GM10248 (cell line): Measurements from ENCODE around the gene CTRL.

Experiments used
- CTCF ChIA-PET: fragments of 300-600 bp; sonication (Branson Sonifier 250); formaldehyde crosslinking; extraction: SDS; loops from one replicate; lab custom pipeline; 2021; ENCODE audit warnings: antibody characterized with exemption; lab: Yijun Ruan, JAX
- POLR2A ChIA-PET: fragments of 350-650 bp; sonication (Branson Sonifier 250); formaldehyde crosslinking; extraction: SDS; loops from one replicate; lab custom pipeline; 2020; ENCODE audit warnings: antibody characterized with exemption; lab: Yijun Ruan, JAX
- DNase-seq: peaks from one replicate; pipeline ENCODE4 v3.0.0; 2012; ENCODE audit errors: extremely low spot score
- TF ChIP-seq, protein P1 (sequence below): IDR thresholded peaks from 2 replicates; pipeline ENCODE4 v1.5.1; 2012; ENCODE audit warnings: mild to moderate bottlenecking, low read depth; ENCODE audit errors: extremely low read depth, missing control alignments, control extremely low read depth

CTRL gene

GRCh38 chr16:67927131-67927941, 4.3 kb downstream of the CTRL start:
- ChIA-PET CTCF (interaction anchor here (0.9 to 6.7 kb wide), 11 partner anchors 8 to 374 kb away, joined by 3 to 54 read pairs (median 5); partner anchors contain the start of genes NRN1L and PSMB10), POLR2A (no interaction called here)
- DNase-seq, result no peak
- TF ChIP-seq, protein P1, sequence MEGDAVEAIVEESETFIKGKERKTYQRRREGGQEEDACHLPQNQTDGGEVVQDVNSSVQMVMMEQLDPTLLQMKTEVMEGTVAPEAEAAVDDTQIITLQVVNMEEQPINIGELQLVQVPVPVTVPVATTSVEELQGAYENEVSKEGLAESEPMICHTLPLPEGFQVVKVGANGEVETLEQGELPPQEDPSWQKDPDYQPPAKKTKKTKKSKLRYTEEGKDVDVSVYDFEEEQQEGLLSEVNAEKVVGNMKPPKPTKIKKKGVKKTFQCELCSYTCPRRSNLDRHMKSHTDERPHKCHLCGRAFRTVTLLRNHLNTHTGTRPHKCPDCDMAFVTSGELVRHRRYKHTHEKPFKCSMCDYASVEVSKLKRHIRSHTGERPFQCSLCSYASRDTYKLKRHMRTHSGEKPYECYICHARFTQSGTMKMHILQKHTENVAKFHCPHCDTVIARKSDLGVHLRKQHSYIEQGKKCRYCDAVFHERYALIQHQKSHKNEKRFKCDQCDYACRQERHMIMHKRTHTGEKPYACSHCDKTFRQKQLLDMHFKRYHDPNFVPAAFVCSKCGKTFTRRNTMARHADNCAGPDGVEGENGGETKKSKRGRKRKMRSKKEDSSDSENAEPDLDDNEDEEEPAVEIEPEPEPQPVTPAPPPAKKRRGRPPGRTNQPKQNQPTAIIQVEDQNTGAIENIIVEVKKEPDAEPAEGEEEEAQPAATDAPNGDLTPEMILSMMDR, result no peak

DNA sequence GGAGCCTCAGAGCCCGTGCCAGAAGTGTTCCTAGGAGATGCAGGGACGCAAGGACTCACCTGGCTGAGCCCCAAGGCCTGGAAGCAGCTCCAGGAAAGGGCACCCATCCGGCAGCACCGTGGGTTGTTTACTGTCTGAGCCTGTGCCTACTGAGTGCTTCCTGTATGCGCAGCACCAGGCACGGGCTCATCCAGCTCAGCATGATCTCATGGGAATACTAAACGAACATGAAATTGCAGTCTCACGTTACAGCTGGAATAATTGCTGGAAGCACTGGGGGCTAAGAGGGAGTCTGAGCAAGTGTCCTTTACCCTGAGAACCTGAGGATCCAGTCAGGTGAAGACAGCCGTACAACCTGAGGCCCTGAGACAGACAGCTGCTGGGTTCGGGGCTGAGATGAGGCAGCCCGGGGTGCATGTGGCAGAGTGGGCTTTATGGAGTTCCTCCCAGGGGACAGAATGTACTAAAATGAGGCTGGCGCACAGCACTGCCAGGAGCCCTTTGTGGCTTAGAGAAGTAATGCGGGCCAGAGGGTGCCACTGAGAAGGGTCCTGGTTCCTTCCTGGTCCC, 5.4 kb downstream of the CTRL start:
- CTCF ChIA-PET, result interaction anchor here (0.7 to 6.7 kb wide), 8 partner anchors 12 to 373 kb away, joined by 3 to 54 read pairs (median 3); partner anchors contain the start of gene NRN1L
- POLR2A ChIA-PET, result no interaction called here
- TF ChIP-seq, protein P1, result no peak
- DNase-seq, result no peak

DNA sequence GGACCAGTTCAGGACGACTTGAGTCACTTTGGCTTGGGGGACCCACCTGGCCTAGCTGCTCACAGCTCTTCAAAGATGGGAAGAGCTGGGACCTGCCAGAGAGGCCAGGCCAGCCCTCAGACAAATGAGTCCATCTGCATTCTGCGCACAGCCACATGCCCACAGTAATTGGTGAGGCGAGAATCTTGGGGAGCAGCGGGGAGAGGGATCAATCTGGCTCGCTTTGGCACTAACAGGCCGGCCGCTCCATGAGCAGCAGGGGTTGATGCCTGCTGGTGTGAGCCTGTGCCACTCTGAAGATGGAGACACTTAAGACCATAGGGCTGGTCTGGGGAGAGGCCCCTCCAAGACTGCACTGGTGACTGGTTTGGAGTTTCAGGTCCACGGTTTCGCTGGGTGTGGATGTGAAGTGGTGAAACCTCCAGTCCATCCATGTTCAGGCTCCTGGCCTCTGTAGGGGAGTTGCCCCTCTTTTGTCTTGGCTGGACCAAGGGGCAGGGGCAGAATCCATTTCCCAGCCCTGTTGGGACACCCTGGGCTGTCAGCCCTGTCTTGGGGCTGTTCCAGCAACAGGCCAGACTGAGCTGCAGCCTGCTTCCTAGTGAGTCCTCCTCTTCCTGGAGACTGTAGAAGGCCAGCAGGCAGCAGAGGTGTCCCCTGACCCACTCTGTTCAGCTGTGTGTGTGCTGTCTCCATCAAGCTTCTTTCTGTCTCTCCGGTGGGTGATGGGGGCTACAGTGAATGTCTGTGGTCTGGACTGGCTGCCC, 7.3 kb downstream of the CTRL start:
- ChIA-PET CTCF (interaction anchor here (0.9 to 6.7 kb wide), 12 partner anchors 10 to 404 kb away, joined by 3 to 54 read pairs (median 4); partner anchors contain the start of gene NRN1L), POLR2A (interaction anchor here (0.6 kb wide), 1 partner anchor 253 kb away, joined by 10 read pairs; no protein-coding TSS in a partner anchor)
- TF ChIP-seq, protein P1, result no peak
- no peak for DNase-seq

- CTCF ChIA-PET, result interaction anchor here (1.0 to 2.1 kb wide), 7 partner anchors 11 to 403 kb away, joined by 3 to 9 read pairs (median 4); no protein-coding TSS in a partner anchor
- no peak for DNase-seq
- POLR2A ChIA-PET, result no interaction called here
- TF ChIP-seq, protein P1, result no peak
These were observed 8.1 kb downstream of the CTRL start for GRCh38 chr16:67923414-67924116.

GRCh38 chr16:67922740-67923139, 8.9 kb downstream of the CTRL start:
- DNase-seq, result no peak
- POLR2A ChIA-PET, result no interaction called here
- TF ChIP-seq, protein P1, result no peak
- CTCF ChIA-PET, result interaction anchor here (1.1 to 1.4 kb wide), 2 partner anchors 17 to 82 kb away, joined by 3 to 7 read pairs; no protein-coding TSS in a partner anchor
